MCF 10A (cell line): ENCODE measurements around the gene MYOZ1. TPM values are rescaled to one million over a fixed set of nuclear protein-coding genes. Genes with fewer than 3 reads are reported as not detected.

Experiments
- BruUV-seq: library from RNA; stranded (reverse); fragments of 400-500 nt; replicated peaks from 2 replicates; lab custom pipeline; 2021; lab: Mats Ljungman, UMichigan
- CTCF ChIA-PET: fragments of 300-600 bp; sonication (Branson Sonifier 250); formaldehyde crosslinking; extraction: SDS; loops from one replicate; lab custom pipeline; 2021; ENCODE audit warnings: antibody characterized with exemption, inconsistent platforms; lab: Yijun Ruan, JAX
- POLR2A ChIA-PET: fragments of 300-600, 350-650 bp; sonication (Branson Sonifier 250); formaldehyde crosslinking; extraction: SDS; loops from one replicate; lab custom pipeline; 2020; ENCODE audit warnings: antibody characterized with exemption, inconsistent platforms; lab: Yijun Ruan, JAX
- DNase-seq: peaks from one replicate; pipeline ENCODE4 v3.0.0-alpha.2; 2018; ENCODE audit not compliant: unreplicated experiment
- H3K27ac Mint-ChIP-seq: one replicate; pipeline ENCODE4 v1.8.0; 2022; ENCODE audit warnings: mild to moderate bottlenecking, low read depth, mixed read lengths; ENCODE audit not compliant: unreplicated experiment
- H3K27me3 Mint-ChIP-seq: one replicate; pipeline ENCODE4 v1.8.0; 2022; ENCODE audit warnings: mixed read lengths; ENCODE audit not compliant: insufficient read depth, unreplicated experiment
- H3K36me3 Mint-ChIP-seq: one replicate; pipeline ENCODE4 v1.8.0; 2022; ENCODE audit warnings: mild to moderate bottlenecking, moderate library complexity, mixed read lengths; ENCODE audit not compliant: insufficient read depth, unreplicated experiment
- H3K4me1 Mint-ChIP-seq: one replicate; pipeline ENCODE4 v1.8.0; 2022; ENCODE audit warnings: mixed read lengths; ENCODE audit not compliant: insufficient read depth, unreplicated experiment
- H3K4me3 Mint-ChIP-seq: one replicate; pipeline ENCODE4 v1.8.0; 2022; ENCODE audit warnings: mild to moderate bottlenecking, moderate library complexity, mixed read lengths; ENCODE audit not compliant: unreplicated experiment
- H3K9me3 Mint-ChIP-seq: one replicate; pipeline ENCODE4 v1.8.0; 2022; ENCODE audit warnings: mixed read lengths; ENCODE audit not compliant: unreplicated experiment
- CTCF ChIP-seq: fragments of 200-600 bp; IDR thresholded peaks from one replicate; pipeline ENCODE4 v1.8.0; 2022; ENCODE audit warnings: antibody characterized with exemption, mild to moderate bottlenecking; ENCODE audit not compliant: unreplicated experiment
- intact Hi-C: fragments of 100-400 bp; cut with micrococcal nuclease; formaldehyde crosslinking; loops from 2 replicates; pipeline ENCODE4 v1.14.1; 2022
- total RNA-seq: library from RNA; stranded (reverse); gene quantifications from 2 replicates; pipeline ENCODE4 v1.2.3, GENCODE V29; 2022

Gene MYOZ1
- total RNA-seq, 1 experiment from 2014 or later, result not detected

GRCh38 chr10:73593812-73594211 lies 47.5 kb downstream of the MYOZ1 start:
- CTCF ChIA-PET, result no interaction called here
- Mint-ChIP-seq H3K27ac (no peak overlapping the region), H3K9me3 (no peaks in the 10 kb centered on the region), H3K36me3 (no peaks in the 10 kb centered on the region), H3K27me3 (no peaks in the 10 kb centered on the region), H3K4me3 (no peak overlapping the region), H3K4me1 (peaks cover 19% of the 10 kb centered on the region)
- DNase-seq, result no peak
- intact Hi-C loops, result no loop called here
- POLR2A ChIA-PET, result interaction anchor here (0.8 kb wide), 1 partner anchor 11 kb away, joined by 3 read pairs; no protein-coding TSS in a partner anchor
- no peak for TF ChIP-seq CTCF
- no TSS peak for BruUV-seq

- Mint-ChIP-seq H3K4me3 (no peak overlapping the region), H3K27me3 (no peaks in the 10 kb centered on the region), H3K36me3 (no peaks in the 10 kb centered on the region), H3K4me1 (peaks cover 24% of the 10 kb centered on the region), H3K9me3 (no peaks in the 10 kb centered on the region), H3K27ac (no peak overlapping the region)
- ChIA-PET CTCF (no interaction called here), POLR2A (interaction anchor here (0.8 to 3.4 kb wide), 3 partner anchors 10 to 35 kb away, joined by 3 to 32 read pairs (median 5); no protein-coding TSS in a partner anchor)
- TF ChIP-seq CTCF, result no peak
- no TSS peak for BruUV-seq
- intact Hi-C loops, result no loop called here
- DNase-seq, result no peak
These were observed 48.2 kb downstream of the MYOZ1 start for GRCh38 chr10:73593110-73593509.

- Mint-ChIP-seq H3K27me3 (no peaks in the 10 kb centered on the region), H3K4me3 (no peak overlapping the region), H3K4me1 (peaks cover 24% of the 10 kb centered on the region), H3K36me3 (no peaks in the 10 kb centered on the region), H3K27ac (peak overlapping the region; percentile 92), H3K9me3 (no peaks in the 10 kb centered on the region)
- TF ChIP-seq CTCF, result no peak
- ChIA-PET CTCF (interaction anchor here (0.5 to 2.2 kb wide), 5 partner anchors 9 to 62 kb away, joined by 3 to 8 read pairs (median 3); no protein-coding TSS in a partner anchor), POLR2A (interaction anchor here (0.5 to 3.4 kb wide), 10 partner anchors 9 to 346 kb away, joined by 3 to 32 read pairs (median 6); partner anchors contain the start of genes DNAJC9, MRPS16 and PPP3CB)
- DNase-seq, result peak; percentile 67
- BruUV-seq, result no TSS peak
- intact Hi-C loops, result no loop called here
These were observed 49.2 kb downstream of the MYOZ1 start for GRCh38 chr10:73591935-73592699.
